Stimulated activated CD8-positive, alpha-beta memory T cell treated with anti-CD3 and anti-CD28 coated beads, Interleukin-7, amount 100 ng/mL, for 4 hours (primary cell): Measurements from ENCODE around the gene MRPL4.
"Not testable (repeated sequence)": the region's sequence is repeated elsewhere in the genome, so short reads cannot be mapped to it uniquely, and the experiment has no call there.

Experiments used
- DNase-seq, 2 donors: peaks; one replicate each; pipeline ENCODE4 v3.0.0-alpha.2; 2020; ENCODE audit warnings: low read depth in 2 of 2

MRPL4 gene

GRCh38 chr19:10262771-10263170 is 10.8 kb downstream of the MRPL4 start:
- DNase-seq: no peak

- no peak for DNase-seq
These were observed 14.7 kb downstream of the MRPL4 start for GRCh38 chr19:10266706-10267105.

GRCh38 chr19:10268071-10268470 is 16.1 kb downstream of the MRPL4 start:
- DNase-seq: no peak

GRCh38 chr19:10269333-10270179 is 17.5 kb downstream of the MRPL4 start:
- DNase-seq: peak; percentile 72 to 77

- DNase-seq: peak; percentile 59 to 75
These were observed 18.2 kb downstream of the MRPL4 start for GRCh38 chr19:10270180-10270615.

- DNase-seq: peak; percentile 65 to 74
These were observed 18.8 kb downstream of the MRPL4 start, which contains the start of gene ICAM1 for GRCh38 chr19:10270616-10271394. Gene ICAM1, plus strand, starts transcription at chr19:10271120. Its CDS starts 40 bp downstream, at chr19:10271160.

- DNase-seq: peak in 1 of 2 donors; percentile 33
These were observed 19.6 kb downstream of the MRPL4 start for GRCh38 chr19:10271543-10272086.

GRCh38 chr19:10274589-10274988 is 22.6 kb downstream of the MRPL4 start:
- no peak for DNase-seq

- no peak for DNase-seq
These were observed 26.0 kb downstream of the MRPL4 start for GRCh38 chr19:10277795-10278589.

- no peak for DNase-seq
These were observed 26.9 kb downstream of the MRPL4 start for GRCh38 chr19:10278935-10279334.

- no peak for DNase-seq
These were observed 27.9 kb downstream of the MRPL4 start for GRCh38 chr19:10279737-10280442.

GRCh38 chr19:10282043-10282442 is 30.0 kb downstream of the MRPL4 start:
- DNase-seq: not testable (repeated sequence)

GRCh38 chr19:10283301-10284064 is 31.5 kb downstream of the MRPL4 start:
- no peak for DNase-seq

GRCh38 chr19:10284065-10284959 is 32.3 kb downstream of the MRPL4 start:
- no peak for DNase-seq

- no peak for DNase-seq
These were observed 32.9 kb downstream of the MRPL4 start for GRCh38 chr19:10284960-10285278.

GRCh38 chr19:10285393-10285792 is 33.4 kb downstream of the MRPL4 start:
- no peak for DNase-seq

GRCh38 chr19:10286803-10287737 is 35.1 kb downstream of the MRPL4 start, which contains the start of gene ICAM4:
Gene ICAM4, plus strand, starts transcription at chr19:10286955. Its CDS starts 58 bp downstream, at chr19:10287013.
- no peak for DNase-seq

- no peak for DNase-seq
These were observed 36.7 kb downstream of the MRPL4 start for GRCh38 chr19:10288662-10289166.
